ENCODE measurements around the gene ELANE.

ELANE gene

GRCh38 chr19:900302-901111 lies 48.4 kb downstream of the ELANE start:
- DNase-seq (ENCODE audit: extremely low read depth, low read depth) = no peak
- TF ChIP-seq, protein P1, sequence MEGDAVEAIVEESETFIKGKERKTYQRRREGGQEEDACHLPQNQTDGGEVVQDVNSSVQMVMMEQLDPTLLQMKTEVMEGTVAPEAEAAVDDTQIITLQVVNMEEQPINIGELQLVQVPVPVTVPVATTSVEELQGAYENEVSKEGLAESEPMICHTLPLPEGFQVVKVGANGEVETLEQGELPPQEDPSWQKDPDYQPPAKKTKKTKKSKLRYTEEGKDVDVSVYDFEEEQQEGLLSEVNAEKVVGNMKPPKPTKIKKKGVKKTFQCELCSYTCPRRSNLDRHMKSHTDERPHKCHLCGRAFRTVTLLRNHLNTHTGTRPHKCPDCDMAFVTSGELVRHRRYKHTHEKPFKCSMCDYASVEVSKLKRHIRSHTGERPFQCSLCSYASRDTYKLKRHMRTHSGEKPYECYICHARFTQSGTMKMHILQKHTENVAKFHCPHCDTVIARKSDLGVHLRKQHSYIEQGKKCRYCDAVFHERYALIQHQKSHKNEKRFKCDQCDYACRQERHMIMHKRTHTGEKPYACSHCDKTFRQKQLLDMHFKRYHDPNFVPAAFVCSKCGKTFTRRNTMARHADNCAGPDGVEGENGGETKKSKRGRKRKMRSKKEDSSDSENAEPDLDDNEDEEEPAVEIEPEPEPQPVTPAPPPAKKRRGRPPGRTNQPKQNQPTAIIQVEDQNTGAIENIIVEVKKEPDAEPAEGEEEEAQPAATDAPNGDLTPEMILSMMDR (IDR thresholded peaks at IDR 0.05; ENCODE audit: low read depth, low read length) = no peak

DNA sequence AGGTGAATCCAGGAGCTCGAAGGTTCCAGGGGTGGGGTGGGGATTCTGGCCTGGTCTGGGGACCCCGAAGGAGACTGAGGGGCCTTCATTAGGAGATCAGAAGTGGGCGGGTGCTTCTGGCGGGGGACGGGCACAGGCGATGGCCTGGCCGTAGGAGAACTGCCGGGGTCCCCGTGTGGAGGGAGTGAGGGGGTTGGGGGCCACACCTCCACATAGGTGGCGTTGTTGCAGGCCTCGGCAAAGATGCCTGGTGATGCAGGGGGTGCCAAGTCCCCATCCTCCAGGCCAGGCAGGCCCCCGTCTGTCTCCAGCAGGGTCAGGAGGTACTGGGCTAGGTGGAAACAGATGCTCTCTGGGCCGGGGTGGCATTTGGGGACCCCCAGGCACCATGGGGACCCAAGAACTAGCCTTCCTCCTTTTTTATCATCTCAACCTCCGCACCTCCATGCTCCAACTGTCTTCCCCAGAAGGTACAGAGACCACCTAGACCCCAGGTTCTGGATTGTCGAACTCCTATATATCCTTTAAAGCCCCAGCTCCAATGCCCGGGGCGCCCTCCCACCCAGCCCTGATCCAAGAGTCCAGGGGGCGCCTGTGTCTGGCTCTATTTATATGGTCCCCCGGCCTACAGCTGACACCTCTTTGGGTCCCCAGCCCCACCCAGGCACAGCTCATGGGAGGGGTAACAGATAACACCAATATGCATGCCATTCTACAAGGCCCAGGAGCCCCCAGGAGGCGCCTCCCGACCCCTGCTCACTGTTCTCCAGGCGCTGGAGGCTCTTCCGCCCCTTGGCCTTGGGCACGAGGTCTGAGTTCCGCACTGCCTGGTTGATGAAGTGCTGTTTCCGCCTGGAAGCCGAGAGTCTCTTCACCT lies 49.4 kb downstream of the ELANE start:
- TF ChIP-seq, protein P1 (IDR thresholded peaks at IDR 0.05; ENCODE audit: low read depth, low read length) = no peak
- no peak for DNase-seq (ENCODE audit: extremely low read depth, low read depth)

DNA sequence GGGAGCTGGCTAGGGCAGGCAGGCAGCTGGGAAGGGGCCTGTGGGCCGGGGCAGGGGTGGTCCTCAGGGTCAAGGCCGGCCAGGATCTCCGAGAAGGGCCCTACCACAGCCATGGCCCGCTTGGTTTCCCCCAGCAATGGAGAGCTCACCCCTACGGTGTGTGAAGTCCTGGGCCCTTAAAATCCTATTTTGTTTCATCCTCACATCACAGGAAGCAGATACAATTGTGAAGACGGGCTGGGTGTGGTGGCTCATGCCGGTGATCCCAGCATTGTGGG lies 49.9 kb downstream of the ELANE start:
- DNase-seq (ENCODE audit: extremely low read depth, low read depth) = no peak
- TF ChIP-seq, protein P1 (IDR thresholded peaks at IDR 0.05; ENCODE audit: low read depth, low read length) = no peak

DNA sequence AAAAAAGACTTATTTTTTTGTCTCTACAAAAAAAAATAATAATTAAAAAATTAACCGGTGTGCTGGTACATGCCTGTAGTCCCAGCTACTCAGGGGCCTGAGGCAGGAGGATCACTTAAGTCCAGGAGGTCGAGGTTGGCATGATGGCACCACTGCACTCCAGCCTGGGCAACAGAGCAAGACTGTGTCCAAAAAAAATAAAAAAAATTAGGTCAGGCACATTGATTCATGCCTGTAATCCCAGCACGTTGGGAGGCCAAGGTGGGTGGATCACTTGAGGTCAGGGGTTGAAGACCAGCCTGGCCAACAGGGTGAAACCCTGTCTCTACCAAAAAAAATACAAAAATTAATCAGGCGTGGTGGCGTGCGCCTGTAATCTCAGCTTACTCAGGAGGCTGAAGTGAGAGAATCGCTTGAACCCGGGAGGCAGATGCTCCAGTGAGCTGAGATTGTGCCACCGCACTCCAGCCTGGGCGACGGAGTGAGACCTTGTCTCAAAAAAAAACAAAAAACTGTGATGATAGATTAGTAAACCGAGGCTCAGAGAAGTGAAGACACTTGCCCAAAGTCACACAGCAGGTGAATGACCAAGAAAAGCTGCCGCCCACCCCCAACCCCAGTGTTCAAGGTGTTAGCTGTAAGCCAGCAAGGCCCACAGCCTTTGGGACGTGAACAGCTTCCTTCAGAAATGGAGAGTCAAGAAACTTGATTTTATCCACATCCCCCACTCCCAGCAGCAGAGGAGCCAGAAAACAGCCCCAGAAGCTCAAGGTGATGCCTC lies 50.5 kb downstream of the ELANE start:
- DNase-seq (ENCODE audit: extremely low read depth, low read depth) = no peak

GRCh38 chr19:903266-903797 lies 51.2 kb downstream of the ELANE start:
- DNase-seq (ENCODE audit: extremely low read depth, low read depth) = no peak
- TF ChIP-seq, protein P1 (IDR thresholded peaks at IDR 0.05; ENCODE audit: low read depth, low read length) = no peak

More for the DNA sequence above, 50.5 kb downstream of the ELANE start:
- TF ChIP-seq, protein P1 (IDR thresholded peaks at IDR 0.05; ENCODE audit: low read depth, low read length) = no peak

- TF ChIP-seq, protein P1 (IDR thresholded peaks at IDR 0.05; ENCODE audit: low read depth, low read length) = no peak
- no peak for DNase-seq (ENCODE audit: extremely low read depth, low read depth)
Observed at GRCh38 chr19:904545-904944, 52.4 kb downstream of the ELANE start.

All from AG09319 (cell line).